ENCODE results near the gene PIEZO2.

Gene PIEZO2

GRCh38 chr18:10928011-10928771 is 221.2 kb downstream of the PIEZO2 start:
- no peak for TF ChIP-seq ZNF416 (tag by site-specific recombination; IDR thresholded peaks at IDR 0.05)
- no peak for TF ChIP-seq ZNF311 (tag by site-specific recombination; IDR thresholded peaks at IDR 0.05; ENCODE audit: borderline replicate concordance)
- TF ChIP-seq ZNF830 (tag by site-specific recombination; IDR thresholded peaks at IDR 0.05; ENCODE audit: low read depth): no peak
- no peak for TF ChIP-seq ZNF701 (tag by site-specific recombination; IDR thresholded peaks at IDR 0.05)
- no peak for TF ChIP-seq ZNF488 (tag by site-specific recombination; IDR thresholded peaks at IDR 0.05)
- TF ChIP-seq TSHZ1 (tag by site-specific recombination; IDR thresholded peaks at IDR 0.05; ENCODE audit: borderline replicate concordance): no peak
- no peak for TF ChIP-seq GLI4 (tag by site-specific recombination; IDR thresholded peaks at IDR 0.05)
- no peak for TF ChIP-seq ZIC2 (tag by site-specific recombination; IDR thresholded peaks at IDR 0.05)
- no peak for TF ChIP-seq ZNF544 (tag by site-specific recombination; IDR thresholded peaks at IDR 0.05)
- no peak for TF ChIP-seq PATZ1 (tag by site-specific recombination; IDR thresholded peaks at IDR 0.05)
- TF ChIP-seq IKZF3 (tag by site-specific recombination; IDR thresholded peaks at IDR 0.05): no peak
- TF ChIP-seq ZNF132 (tag by site-specific recombination; IDR thresholded peaks at IDR 0.05; ENCODE audit: borderline replicate concordance): no peak
- TF ChIP-seq REPIN1 (tag by site-specific recombination; IDR thresholded peaks at IDR 0.05; ENCODE audit: low read depth): no peak
- TF ChIP-seq ZNF747 (tag by site-specific recombination; IDR thresholded peaks at IDR 0.05): no peak
- Histone ChIP-seq H3K36me3 (ENCODE audit: control insufficient read depth in 2 of 2, insufficient read depth in 1 of 2, low read length in 2 of 2) (no peaks in the 10 kb centered on the region), H3K4me3 (ENCODE audit: low read depth, low read length) (no peak overlapping the region), H3K9me3 (ENCODE audit: control insufficient read depth, insufficient read depth, low read depth, low read length) (no peaks in the 10 kb centered on the region), H3K27ac (ENCODE audit: extremely low read depth, low read depth, low read length) (no peak overlapping the region), H3K4me1 (ENCODE audit: control insufficient read depth, insufficient read depth, low read length) (no peaks in the 10 kb centered on the region; the same call in 1 of the 2 replicates)
- ChIA-PET POLR2A (no interaction called here), CTCF (no interaction called here)

- H3K4me3 ChIP-seq (ENCODE audit: low read depth, low read length): peak overlapping the region; percentile 3
Measured at GRCh38 chr18:10927286-10927992, 221.9 kb downstream of the PIEZO2 start.

More at GRCh38 chr18:10927286-10927992, 221.9 kb downstream of the PIEZO2 start:
- Histone ChIP-seq H3K9me3 (ENCODE audit: control insufficient read depth, insufficient read depth, low read depth, low read length) (no peaks in the 10 kb centered on the region), H3K36me3 (ENCODE audit: control insufficient read depth in 2 of 2, insufficient read depth in 1 of 2, low read length in 2 of 2) (no peaks in the 10 kb centered on the region), H3K27ac (ENCODE audit: extremely low read depth, low read depth, low read length) (no peak overlapping the region), H3K4me1 (ENCODE audit: control insufficient read depth, insufficient read depth, low read length) (no peaks in the 10 kb centered on the region; the same call in 1 of the 2 replicates)
- ChIA-PET CTCF (interaction anchor here (0.6 to 1.5 kb wide), 4 partner anchors 71 to 665 kb away, joined by 3 to 5 read pairs (median 4); no protein-coding TSS in a partner anchor), POLR2A (no interaction called here)
- TF ChIP-seq ZNF558 (tag by site-specific recombination; IDR thresholded peaks at IDR 0.05) (no peak), ZNF391 (tag by site-specific recombination; IDR thresholded peaks at IDR 0.05; ENCODE audit: borderline replicate concordance, low read depth) (no peak), ZNF266 (tag by site-specific recombination; IDR thresholded peaks at IDR 0.05; ENCODE audit: low read depth) (no peak), ZNF324 (tag by site-specific recombination; IDR thresholded peaks at IDR 0.05) (no peak)
